WTC11 (cell line): ENCODE results near the gene MTA1. TPM values are rescaled to one million over a fixed set of nuclear protein-coding genes. Genes with fewer than 3 reads are reported as not detected.

Experiments used
- ATAC-seq: fragments of 200-7000 bp; cut with Tn5 transposase; 2 replicates; pipeline ENCODE4 v1.10.0; 2021; ENCODE audit warnings: mild to moderate bottlenecking, moderate library complexity
- CTCF ChIA-PET: fragments of 300-600 bp; sonication (Branson Sonifier 250); formaldehyde crosslinking; loops from one replicate; lab custom pipeline; 2021; ENCODE audit warnings: antibody characterized with exemption; lab: Charles Lee
- POLR2A ChIA-PET: fragments of 350-600 bp; sonication (Branson Sonifier 250); formaldehyde crosslinking; loops from one replicate; lab custom pipeline; 2021; ENCODE audit warnings: antibody characterized with exemption; lab: Charles Lee
- DNase-seq: peaks from one replicate; pipeline ENCODE4 v3.0.0; 2021; ENCODE audit warnings: low spot score
- H3K27ac Mint-ChIP-seq: 2 replicates; pipeline ENCODE4 v1.8.0; 2021; ENCODE audit warnings: mixed read lengths
- H3K27me3 Mint-ChIP-seq: 2 replicates; pipeline ENCODE4 v1.8.0; 2021; ENCODE audit warnings: low read depth, mild to moderate bottlenecking, moderate library complexity, mixed read lengths
- H3K36me3 Mint-ChIP-seq: 2 replicates; pipeline ENCODE4 v1.8.0; 2021; ENCODE audit warnings: mixed read lengths
- H3K4me1 Mint-ChIP-seq: 2 replicates; pipeline ENCODE4 v1.8.0; 2022; ENCODE audit warnings: mixed read lengths
- H3K4me3 Mint-ChIP-seq: 2 replicates; pipeline ENCODE4 v1.8.0; 2021; ENCODE audit warnings: mild to moderate bottlenecking, moderate library complexity, mixed read lengths
- H3K9me3 Mint-ChIP-seq: 2 replicates; pipeline ENCODE4 v1.8.0; 2021; ENCODE audit warnings: mixed read lengths
- ATF1 ChIP-seq: sonication (generic); formaldehyde crosslinking; IDR thresholded peaks from 2 replicates; pipeline ENCODE4 v1.8.1; 2023; ENCODE audit warnings: mild to moderate bottlenecking, moderate library complexity, missing genetic modification reagents
- CREM ChIP-seq: sonication (generic); formaldehyde crosslinking; IDR thresholded peaks from 2 replicates; pipeline ENCODE4 v1.8.1; 2022; ENCODE audit warnings: mild to moderate bottlenecking, missing genetic modification reagents, moderate library complexity
- ELF4 ChIP-seq: sonication (generic); formaldehyde crosslinking; IDR thresholded peaks from 2 replicates; pipeline ENCODE4 v1.8.1; 2022; ENCODE audit warnings: low read depth, mild to moderate bottlenecking, moderate library complexity, missing genetic modification reagents
- EMX1 ChIP-seq: fragments of 250-450 bp; sonication (Bioruptor Pico); IDR thresholded peaks from 2 replicates; pipeline ENCODE4 v1.8.0; 2021; ENCODE audit warnings: mild to moderate bottlenecking
- FOXJ3 ChIP-seq: sonication (generic); formaldehyde crosslinking; IDR thresholded peaks from 2 replicates; pipeline ENCODE4 v1.9.0; 2021; ENCODE audit warnings: missing genetic modification reagents, mild to moderate bottlenecking, borderline replicate concordance
- GABPB1 ChIP-seq: sonication (generic); formaldehyde crosslinking; IDR thresholded peaks from 2 replicates; pipeline ENCODE4 v1.8.1; 2023; ENCODE audit warnings: mild to moderate bottlenecking, missing genetic modification reagents
- HMGA2 ChIP-seq: fragments of 250-450 bp; sonication (Bioruptor Pico); IDR thresholded peaks from 2 replicates; pipeline ENCODE4 v1.4.0; 2021; ENCODE audit warnings: mild to moderate bottlenecking, moderate library complexity
- JUN ChIP-seq: sonication (generic); formaldehyde crosslinking; IDR thresholded peaks from 2 replicates; pipeline ENCODE4 v1.8.0; 2023; ENCODE audit warnings: mild to moderate bottlenecking, missing genetic modification reagents
- KAT7 ChIP-seq: sonication (generic); formaldehyde crosslinking; IDR thresholded peaks from 2 replicates; pipeline ENCODE4 v1.8.1; 2023; ENCODE audit warnings: missing genetic modification reagents, mild to moderate bottlenecking, borderline replicate concordance
- MXD4 ChIP-seq: fragments of 250-450 bp; sonication (Bioruptor Pico); IDR thresholded peaks from 2 replicates; pipeline ENCODE4 v1.8.0; 2021; ENCODE audit warnings: mild to moderate bottlenecking, moderate library complexity, borderline replicate concordance
- NFATC4 ChIP-seq: fragments of 250-450 bp; sonication (Bioruptor Pico); IDR thresholded peaks from 2 replicates; pipeline ENCODE4 v1.9.0; 2021; ENCODE audit warnings: mild to moderate bottlenecking
- SMAD3 ChIP-seq: sonication (generic); formaldehyde crosslinking; IDR thresholded peaks from 2 replicates; pipeline ENCODE4 v1.8.0; 2022; ENCODE audit warnings: missing genetic modification reagents, mild to moderate bottlenecking, borderline replicate concordance
- SMAD4 ChIP-seq: sonication (generic); formaldehyde crosslinking; IDR thresholded peaks from 2 replicates; pipeline ENCODE4 v1.8.0; 2022; ENCODE audit warnings: mild to moderate bottlenecking, missing genetic modification reagents
- TCF7 ChIP-seq: sonication (generic); formaldehyde crosslinking; IDR thresholded peaks from 2 replicates; pipeline ENCODE4 v1.8.0; 2022; ENCODE audit warnings: mild to moderate bottlenecking, low read depth, missing genetic modification reagents, moderate library complexity
- TEAD4 ChIP-seq: sonication (generic); formaldehyde crosslinking; IDR thresholded peaks from 2 replicates; pipeline ENCODE4 v1.8.0; 2022; ENCODE audit warnings: mild to moderate bottlenecking, missing genetic modification reagents
- ZNF138 ChIP-seq: sonication (generic); formaldehyde crosslinking; conservative IDR thresholded peaks from 2 replicates; pipeline ENCODE4 v1.8.1; 2022; ENCODE audit warnings: mild to moderate bottlenecking, moderate library complexity, missing genetic modification reagents
- ZNF263 ChIP-seq: sonication (generic); formaldehyde crosslinking; IDR thresholded peaks from 2 replicates; pipeline ENCODE4 v1.8.1; 2022; ENCODE audit warnings: low read depth, mild to moderate bottlenecking, moderate library complexity, missing genetic modification reagents
- total RNA-seq: library from RNA; stranded (reverse); gene quantifications from 3 replicates; pipeline ENCODE4 v1.2.3, GENCODE V29; 2021
- TF ChIP-seq, protein P1 (sequence below): sonication (generic); formaldehyde crosslinking; IDR thresholded peaks from 2 replicates; pipeline ENCODE4 v1.8.1; 2023; ENCODE audit warnings: mild to moderate bottlenecking, moderate library complexity, missing genetic modification reagents
- TF ChIP-seq, protein P2 (sequence below): sonication (generic); formaldehyde crosslinking; IDR thresholded peaks from 2 replicates; pipeline ENCODE4 v1.8.0; 2023; ENCODE audit warnings: missing genetic modification reagents
- TF ChIP-seq, protein P3 (sequence below): fragments of 250-450 bp; sonication (Bioruptor Pico); IDR thresholded peaks from 2 replicates; pipeline ENCODE4 v2.1.2; 2022; ENCODE audit warnings: mild to moderate bottlenecking, moderate library complexity
- TF ChIP-seq, protein P4 (sequence below): fragments of 250-450 bp; sonication (Bioruptor Pico); IDR thresholded peaks from 2 replicates; pipeline ENCODE4 v1.8.0; 2021; ENCODE audit warnings: mild to moderate bottlenecking
- TF ChIP-seq, protein P5 (sequence below): sonication (generic); formaldehyde crosslinking; IDR thresholded peaks from 2 replicates; pipeline ENCODE4 v1.8.1; 2022; ENCODE audit warnings: mild to moderate bottlenecking, moderate library complexity, missing genetic modification reagents

The MTA1 gene
- total RNA-seq, 1 experiment from 2014 or later: 279 TPM

DNA sequence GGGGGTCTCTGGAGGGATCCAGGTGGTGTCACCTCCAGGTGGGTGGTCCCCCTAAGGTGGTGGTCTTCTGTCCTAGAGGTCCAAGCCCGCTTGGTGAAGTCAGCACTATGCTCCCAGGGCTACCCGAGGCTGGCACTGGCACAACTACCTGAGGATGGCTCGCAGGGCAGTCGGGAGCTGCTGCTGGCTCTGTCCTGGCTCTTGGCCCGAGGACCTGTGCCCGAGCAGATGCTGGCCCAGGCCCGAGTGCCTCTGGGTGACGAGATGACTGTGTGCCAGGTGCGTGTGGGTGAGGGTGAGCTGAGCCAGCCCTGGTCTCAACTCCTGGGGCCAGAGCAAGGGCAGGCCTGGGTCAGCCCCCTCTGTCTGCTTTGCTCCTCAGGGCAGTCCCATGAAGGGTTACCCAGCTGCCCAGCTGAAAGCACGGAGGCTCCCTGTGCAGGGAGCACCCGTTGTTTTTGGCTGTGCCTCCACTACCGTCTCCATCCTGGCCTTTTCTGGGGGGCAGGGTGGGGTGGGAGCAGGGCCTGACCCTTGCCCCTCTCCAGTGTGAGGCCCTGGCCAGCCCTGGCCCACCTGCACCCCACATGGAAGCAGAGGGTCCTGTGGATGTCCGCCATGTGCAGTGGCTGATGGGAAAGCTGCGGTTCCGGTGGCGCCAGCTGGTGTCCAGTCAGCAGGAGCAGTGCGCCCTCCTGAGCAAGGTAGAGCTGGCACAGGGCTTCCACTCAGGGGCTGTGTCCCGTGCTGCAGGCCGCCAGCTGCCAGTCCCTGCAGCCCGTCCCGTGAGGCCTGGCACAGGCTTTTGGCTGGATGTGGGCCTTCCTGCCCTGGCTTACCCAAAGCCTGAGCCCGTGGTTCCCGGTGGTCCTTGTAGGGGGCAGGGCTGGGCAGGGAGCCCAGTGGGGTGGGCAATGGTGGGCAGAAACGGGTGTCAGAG is 72.7 kb downstream of the MTA1 start:
- Mint-ChIP-seq H3K27me3 (peaks cover 24% of the 10 kb centered on the region), H3K4me1 (peaks cover 4% of the 10 kb centered on the region), H3K9me3 (no peaks in the 10 kb centered on the region), H3K4me3 (peak overlapping the region; percentile 71), H3K27ac (no peak overlapping the region), H3K36me3 (no peaks in the 10 kb centered on the region)
- ChIA-PET POLR2A (interaction anchor here (1.0 kb wide), 1 partner anchor 11 kb away, joined by 3 read pairs; no protein-coding TSS in a partner anchor), CTCF (interaction anchor here (0.7 to 3.4 kb wide), 8 partner anchors 12 to 402 kb away, joined by 3 to 49 read pairs (median 4); partner anchors contain the start of gene TMEM121)
- no peak for ATAC-seq
- no peak for TF ChIP-seq FOXJ3
- TF ChIP-seq, protein P1, sequence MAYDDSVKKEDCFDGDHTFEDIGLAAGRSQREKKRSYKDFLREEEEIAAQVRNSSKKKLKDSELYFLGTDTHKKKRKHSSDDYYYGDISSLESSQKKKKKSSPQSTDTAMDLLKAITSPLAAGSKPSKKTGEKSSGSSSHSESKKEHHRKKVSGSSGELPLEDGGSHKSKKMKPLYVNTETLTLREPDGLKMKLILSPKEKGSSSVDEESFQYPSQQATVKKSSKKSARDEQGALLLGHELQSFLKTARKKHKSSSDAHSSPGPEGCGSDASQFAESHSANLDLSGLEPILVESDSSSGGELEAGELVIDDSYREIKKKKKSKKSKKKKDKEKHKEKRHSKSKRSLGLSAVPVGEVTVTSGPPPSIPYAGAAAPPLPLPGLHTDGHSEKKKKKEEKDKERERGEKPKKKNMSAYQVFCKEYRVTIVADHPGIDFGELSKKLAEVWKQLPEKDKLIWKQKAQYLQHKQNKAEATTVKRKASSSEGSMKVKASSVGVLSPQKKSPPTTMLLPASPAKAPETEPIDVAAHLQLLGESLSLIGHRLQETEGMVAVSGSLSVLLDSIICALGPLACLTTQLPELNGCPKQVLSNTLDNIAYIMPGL (CRISPR knock-in tag): 0 out of 2 replicates have a peak, but pooled peaks have one; percentile 27
- no peak for DNase-seq

DNA sequence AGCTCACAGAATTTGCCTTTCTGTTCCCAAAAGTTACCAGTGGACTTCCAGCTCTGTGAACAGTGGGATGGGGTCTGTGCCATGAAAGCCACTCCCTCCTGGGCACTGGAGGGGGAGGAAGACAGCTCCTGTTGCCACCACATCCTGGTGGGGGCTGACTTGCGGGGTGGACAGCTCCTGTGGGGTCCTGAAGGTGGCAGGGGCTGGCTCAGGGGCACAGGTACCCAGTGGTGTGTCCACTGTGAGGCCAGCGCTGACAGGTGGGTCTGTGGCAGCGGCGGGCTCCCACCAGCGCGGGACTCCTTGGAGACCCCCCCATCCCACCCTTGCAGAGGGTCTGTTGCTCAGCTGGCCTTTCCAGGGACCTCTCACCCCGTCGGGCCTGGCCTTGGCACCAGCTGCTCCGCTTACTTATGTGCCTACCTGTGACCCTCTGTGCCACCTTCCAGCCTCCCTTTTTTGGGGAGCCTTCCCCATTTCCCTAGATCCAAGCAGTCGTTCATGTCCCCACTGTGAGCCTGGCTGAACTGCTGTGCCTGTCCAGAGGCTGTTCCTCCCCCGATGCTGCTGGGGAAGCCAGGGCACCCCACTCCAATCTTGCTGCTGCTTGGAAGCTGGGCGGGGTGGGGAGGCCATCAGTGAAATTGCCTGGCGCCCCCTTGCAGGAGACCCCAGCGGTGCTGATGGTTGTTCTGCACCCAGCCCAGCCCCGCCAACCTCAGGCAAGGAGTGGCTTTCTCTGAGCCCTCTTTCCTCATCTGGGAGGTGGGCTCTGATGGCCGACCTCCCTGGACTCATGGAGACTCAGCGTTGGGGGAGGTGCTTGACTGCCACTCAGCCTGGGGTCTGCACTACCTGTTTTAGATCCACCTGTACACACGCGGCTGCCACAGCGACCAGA is 73.6 kb downstream of the MTA1 start:
- Mint-ChIP-seq H3K36me3 (no peaks in the 10 kb centered on the region), H3K4me1 (peaks cover 4% of the 10 kb centered on the region), H3K27me3 (peaks cover 16% of the 10 kb centered on the region), H3K4me3 (no peak overlapping the region), H3K9me3 (no peaks in the 10 kb centered on the region), H3K27ac (no peak overlapping the region)
- ChIA-PET CTCF (interaction anchor here (1.8 kb wide), 1 partner anchor 35 kb away, joined by 5 read pairs; no protein-coding TSS in a partner anchor), POLR2A (no interaction called here)
- no peak for DNase-seq
- TF ChIP-seq TEAD4 (CRISPR knock-in tag) (no peak), CREM (CRISPR knock-in tag) (no peak), KAT7 (CRISPR knock-in tag) (no peak), GABPB1 (CRISPR knock-in tag) (no peak)
- TF ChIP-seq, protein P2, sequence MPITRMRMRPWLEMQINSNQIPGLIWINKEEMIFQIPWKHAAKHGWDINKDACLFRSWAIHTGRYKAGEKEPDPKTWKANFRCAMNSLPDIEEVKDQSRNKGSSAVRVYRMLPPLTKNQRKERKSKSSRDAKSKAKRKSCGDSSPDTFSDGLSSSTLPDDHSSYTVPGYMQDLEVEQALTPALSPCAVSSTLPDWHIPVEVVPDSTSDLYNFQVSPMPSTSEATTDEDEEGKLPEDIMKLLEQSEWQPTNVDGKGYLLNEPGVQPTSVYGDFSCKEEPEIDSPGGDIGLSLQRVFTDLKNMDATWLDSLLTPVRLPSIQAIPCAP (CRISPR knock-in tag): no peak
- TF ChIP-seq, protein P3, sequence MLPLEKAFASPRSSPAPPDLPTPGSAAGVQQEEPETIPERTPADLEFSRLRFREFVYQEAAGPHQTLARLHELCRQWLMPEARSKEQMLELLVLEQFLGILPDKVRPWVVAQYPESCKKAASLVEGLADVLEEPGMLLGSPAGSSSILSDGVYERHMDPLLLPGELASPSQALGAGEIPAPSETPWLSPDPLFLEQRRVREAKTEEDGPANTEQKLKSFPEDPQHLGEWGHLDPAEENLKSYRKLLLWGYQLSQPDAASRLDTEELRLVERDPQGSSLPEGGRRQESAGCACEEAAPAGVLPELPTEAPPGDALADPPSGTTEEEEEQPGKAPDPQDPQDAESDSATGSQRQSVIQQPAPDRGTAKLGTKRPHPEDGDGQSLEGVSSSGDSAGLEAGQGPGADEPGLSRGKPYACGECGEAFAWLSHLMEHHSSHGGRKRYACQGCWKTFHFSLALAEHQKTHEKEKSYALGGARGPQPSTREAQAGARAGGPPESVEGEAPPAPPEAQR (CRISPR knock-in tag): no peak
- no peak for ATAC-seq

DNA sequence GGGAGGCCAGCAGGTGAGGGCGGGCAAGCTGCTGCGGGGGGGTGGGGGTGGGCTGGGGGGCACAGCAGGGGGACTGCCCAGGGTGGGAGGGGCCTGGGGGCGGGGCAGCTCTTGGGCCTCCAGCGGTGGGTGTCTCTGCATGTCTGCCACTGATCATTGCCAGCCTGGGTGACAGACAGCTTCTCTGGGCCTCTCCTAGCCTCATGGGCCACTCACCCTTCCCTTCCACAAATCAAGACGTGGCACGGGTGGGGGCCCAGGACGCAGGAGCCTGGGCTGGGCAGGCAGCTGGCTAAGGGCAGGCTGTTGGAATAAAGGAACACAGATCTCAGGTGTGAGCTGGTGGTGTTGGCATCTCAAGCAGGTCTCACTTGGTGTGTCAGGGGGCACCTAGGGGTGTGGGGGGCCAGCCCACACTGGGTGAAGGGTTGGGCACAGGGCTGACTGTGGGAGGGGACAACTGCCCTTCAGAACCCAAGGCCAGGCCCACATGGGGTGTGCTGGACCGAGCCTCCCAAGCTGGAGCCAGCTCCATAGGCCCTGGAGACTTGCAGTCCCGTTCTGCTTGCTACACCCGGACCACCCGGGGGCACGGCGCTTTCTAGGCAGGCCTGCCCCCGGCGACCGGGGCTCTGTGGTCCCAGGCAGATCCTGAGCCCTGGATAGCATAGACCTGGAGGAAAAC is 74.4 kb downstream of the MTA1 start:
- Mint-ChIP-seq H3K9me3 (no peaks in the 10 kb centered on the region), H3K4me1 (peaks cover 4% of the 10 kb centered on the region), H3K27me3 (peaks cover 8% of the 10 kb centered on the region), H3K36me3 (no peaks in the 10 kb centered on the region), H3K4me3 (no peak overlapping the region), H3K27ac (no peak overlapping the region)
- POLR2A ChIA-PET: no interaction called here
- no peak for DNase-seq
- no peak for ATAC-seq
- CTCF ChIA-PET: no interaction called here
- TF ChIP-seq SMAD3 (no peak), NFATC4 (no peak), ATF1 (no peak), ELF4 (no peak), HMGA2 (CRISPR knock-in tag) (no peak), ZNF138 (CRISPR knock-in tag) (no peak), ZNF263 (CRISPR knock-in tag) (no peak), TCF7 (CRISPR knock-in tag) (no peak), EMX1 (CRISPR knock-in tag) (no peak), JUN (no peak), MXD4 (CRISPR knock-in tag) (no peak), SMAD4 (CRISPR knock-in tag) (no peak)
- TF ChIP-seq, protein P2 (CRISPR knock-in tag): no peak
- TF ChIP-seq, protein P4, sequence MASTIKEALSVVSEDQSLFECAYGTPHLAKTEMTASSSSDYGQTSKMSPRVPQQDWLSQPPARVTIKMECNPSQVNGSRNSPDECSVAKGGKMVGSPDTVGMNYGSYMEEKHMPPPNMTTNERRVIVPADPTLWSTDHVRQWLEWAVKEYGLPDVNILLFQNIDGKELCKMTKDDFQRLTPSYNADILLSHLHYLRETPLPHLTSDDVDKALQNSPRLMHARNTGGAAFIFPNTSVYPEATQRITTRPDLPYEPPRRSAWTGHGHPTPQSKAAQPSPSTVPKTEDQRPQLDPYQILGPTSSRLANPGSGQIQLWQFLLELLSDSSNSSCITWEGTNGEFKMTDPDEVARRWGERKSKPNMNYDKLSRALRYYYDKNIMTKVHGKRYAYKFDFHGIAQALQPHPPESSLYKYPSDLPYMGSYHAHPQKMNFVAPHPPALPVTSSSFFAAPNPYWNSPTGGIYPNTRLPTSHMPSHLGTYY (CRISPR knock-in tag): no peak
- TF ChIP-seq, protein P5, sequence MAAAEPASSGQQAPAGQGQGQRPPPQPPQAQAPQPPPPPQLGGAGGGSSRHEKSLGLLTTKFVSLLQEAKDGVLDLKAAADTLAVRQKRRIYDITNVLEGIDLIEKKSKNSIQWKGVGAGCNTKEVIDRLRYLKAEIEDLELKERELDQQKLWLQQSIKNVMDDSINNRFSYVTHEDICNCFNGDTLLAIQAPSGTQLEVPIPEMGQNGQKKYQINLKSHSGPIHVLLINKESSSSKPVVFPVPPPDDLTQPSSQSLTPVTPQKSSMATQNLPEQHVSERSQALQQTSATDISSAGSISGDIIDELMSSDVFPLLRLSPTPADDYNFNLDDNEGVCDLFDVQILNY (CRISPR knock-in tag): no peak
